Mammary epithelial cell (primary cell): ENCODE measurements around the gene FREY1.

Experiments used
- EZH2 ChIP-seq: IDR thresholded peaks from 2 replicates; pipeline ENCODE4 v1.6.1; 2012; ENCODE audit warnings: low read length, inconsistent platforms, borderline replicate concordance
- TF ChIP-seq, protein P1 (sequence below), 2 donors: IDR thresholded peaks in 1 of 2; conservative IDR thresholded peaks in 1 of 2; 2 replicates each; pipeline ENCODE4 v1.5.1; 2011 to 2012; ENCODE audit warnings: inconsistent platforms in 2 of 2, low read length in 2 of 2, mild to moderate bottlenecking in 2 of 2, control low read depth in 1 of 2, low read depth in 1 of 2; ENCODE audit not compliant: insufficient read depth in 1 of 2; ENCODE audit errors: extremely low read depth in 1 of 2

- TF ChIP-seq, protein P1, sequence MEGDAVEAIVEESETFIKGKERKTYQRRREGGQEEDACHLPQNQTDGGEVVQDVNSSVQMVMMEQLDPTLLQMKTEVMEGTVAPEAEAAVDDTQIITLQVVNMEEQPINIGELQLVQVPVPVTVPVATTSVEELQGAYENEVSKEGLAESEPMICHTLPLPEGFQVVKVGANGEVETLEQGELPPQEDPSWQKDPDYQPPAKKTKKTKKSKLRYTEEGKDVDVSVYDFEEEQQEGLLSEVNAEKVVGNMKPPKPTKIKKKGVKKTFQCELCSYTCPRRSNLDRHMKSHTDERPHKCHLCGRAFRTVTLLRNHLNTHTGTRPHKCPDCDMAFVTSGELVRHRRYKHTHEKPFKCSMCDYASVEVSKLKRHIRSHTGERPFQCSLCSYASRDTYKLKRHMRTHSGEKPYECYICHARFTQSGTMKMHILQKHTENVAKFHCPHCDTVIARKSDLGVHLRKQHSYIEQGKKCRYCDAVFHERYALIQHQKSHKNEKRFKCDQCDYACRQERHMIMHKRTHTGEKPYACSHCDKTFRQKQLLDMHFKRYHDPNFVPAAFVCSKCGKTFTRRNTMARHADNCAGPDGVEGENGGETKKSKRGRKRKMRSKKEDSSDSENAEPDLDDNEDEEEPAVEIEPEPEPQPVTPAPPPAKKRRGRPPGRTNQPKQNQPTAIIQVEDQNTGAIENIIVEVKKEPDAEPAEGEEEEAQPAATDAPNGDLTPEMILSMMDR (conservative IDR thresholded peaks at IDR 0.05 in 1 of 2, IDR thresholded peaks at IDR 0.05 in 1 of 2; ENCODE audit: extremely low read depth in 1 of 2, insufficient read depth in 1 of 2, low read depth in 1 of 2, low read length in 2 of 2): no peak
- TF ChIP-seq EZH2: no peak
Observed at GRCh38 chr11:45892856-45893255, 14.2 kb downstream of the FREY1 start.
